Measurements from ENCODE around the gene FBXL2.
"Not testable (repeated sequence)": the region's sequence is repeated elsewhere in the genome, so short reads cannot be mapped to it uniquely, and the experiment has no call there.

The FBXL2 gene

GRCh38 chr3:33424606-33425452 is 147.6 kb downstream of the FBXL2 start:
- no peak for DNase-seq
- Histone ChIP-seq H3K27me3 (replicated peaks; ENCODE audit: control insufficient read depth, insufficient read depth, low read length, poor library complexity, severe bottlenecking) (no peaks in the 10 kb centered on the region), H3K4me3 (ENCODE audit: insufficient read depth, low read depth, low read length, poor library complexity, severe bottlenecking) (no peak overlapping the region), H3K4me1 (ENCODE audit: control insufficient read depth, insufficient read depth, low read length, poor library complexity, severe bottlenecking) (peaks cover 7% of the 10 kb centered on the region), H3K9me3 (ENCODE audit: control insufficient read depth, low read length) (no peaks in the 10 kb centered on the region), H3K27ac (ENCODE audit: insufficient read depth, low read length, poor library complexity, severe bottlenecking) (no peak overlapping the region), H3K36me3 (ENCODE audit: control insufficient read depth, insufficient read depth, low read length) (peaks cover 31% of the 10 kb centered on the region)

DNA sequence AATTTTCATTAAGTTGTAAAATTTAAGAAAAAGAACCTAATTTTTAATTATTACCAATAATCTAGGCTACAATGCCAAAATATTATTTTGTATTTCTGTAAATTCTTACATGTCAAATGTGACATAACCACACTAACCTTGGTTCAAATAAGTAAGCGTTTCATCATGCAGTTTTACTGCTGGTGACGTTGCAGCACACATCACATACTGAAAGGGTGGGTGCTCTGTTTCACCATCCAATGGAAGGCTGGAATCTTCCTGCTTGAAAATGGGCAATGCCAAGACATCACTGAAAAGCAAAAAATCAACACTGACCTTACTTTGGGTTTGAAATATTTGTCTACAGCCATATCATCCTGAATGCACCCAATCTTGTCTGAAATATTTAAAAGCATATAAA is 148.2 kb downstream of the FBXL2 start:
- no peaks in the 10 kb centered on the region for H3K9me3 ChIP-seq (ENCODE audit: control insufficient read depth, low read length)
- DNase-seq, result no peak
- no peak overlapping the region for H3K27ac ChIP-seq (ENCODE audit: insufficient read depth, low read length, poor library complexity, severe bottlenecking)
- H3K36me3 ChIP-seq (ENCODE audit: control insufficient read depth, insufficient read depth, low read length), result peaks cover 29% of the 10 kb centered on the region
- peaks cover 11% of the 10 kb centered on the region for H3K4me1 ChIP-seq (ENCODE audit: control insufficient read depth, insufficient read depth, low read length, poor library complexity, severe bottlenecking)
- H3K4me3 ChIP-seq (ENCODE audit: insufficient read depth, low read depth, low read length, poor library complexity, severe bottlenecking), result no peak overlapping the region
- no peaks in the 10 kb centered on the region for H3K27me3 ChIP-seq (replicated peaks; ENCODE audit: control insufficient read depth, insufficient read depth, low read length, poor library complexity, severe bottlenecking)

- Histone ChIP-seq H3K9me3 (ENCODE audit: control insufficient read depth, low read length) (no peaks in the 10 kb centered on the region), H3K36me3 (ENCODE audit: control insufficient read depth, insufficient read depth, low read length) (peaks cover 27% of the 10 kb centered on the region), H3K27me3 (replicated peaks; ENCODE audit: control insufficient read depth, insufficient read depth, low read length, poor library complexity, severe bottlenecking) (no peaks in the 10 kb centered on the region), H3K4me3 (ENCODE audit: insufficient read depth, low read depth, low read length, poor library complexity, severe bottlenecking) (no peak overlapping the region), H3K27ac (ENCODE audit: insufficient read depth, low read length, poor library complexity, severe bottlenecking) (no peak overlapping the region), H3K4me1 (ENCODE audit: control insufficient read depth, insufficient read depth, low read length, poor library complexity, severe bottlenecking) (peaks cover 11% of the 10 kb centered on the region)
- DNase-seq, result no peak
Observed at GRCh38 chr3:33426068-33426467, 148.8 kb downstream of the FBXL2 start.

DNA sequence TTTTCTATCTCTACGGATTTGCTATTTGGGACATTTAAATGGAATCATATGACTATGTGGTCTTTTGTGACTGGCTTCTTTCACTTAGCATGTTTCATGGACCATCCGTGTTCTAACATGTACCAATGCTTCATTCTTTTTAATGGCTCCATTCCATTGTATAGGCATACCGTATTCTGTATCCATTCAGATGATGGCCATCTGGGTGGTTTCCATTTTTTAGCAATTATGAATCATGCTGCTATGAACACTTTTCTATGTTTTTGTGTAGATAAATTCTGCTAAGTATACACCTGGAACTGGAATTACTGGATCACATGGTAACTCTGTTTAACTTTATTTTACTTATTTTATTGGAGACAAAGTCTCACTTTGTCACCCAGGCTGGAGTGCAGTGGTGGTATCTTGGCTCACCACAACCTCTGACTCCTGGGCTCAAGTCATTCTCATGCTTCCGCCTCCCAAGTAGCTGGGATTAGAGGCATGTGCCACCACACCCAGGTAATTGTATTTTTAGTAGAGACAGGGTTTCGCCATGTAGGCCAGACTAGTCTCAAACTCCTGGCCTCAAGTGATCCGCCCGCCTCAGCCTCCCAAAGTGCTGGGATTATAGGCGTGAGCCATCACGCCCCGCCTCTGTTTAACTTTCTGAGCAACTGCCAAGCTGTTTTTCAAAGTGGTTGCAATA is 149.5 kb downstream of the FBXL2 start:
- Histone ChIP-seq H3K4me3 (ENCODE audit: insufficient read depth, low read depth, low read length, poor library complexity, severe bottlenecking) (no peak overlapping the region), H3K36me3 (ENCODE audit: control insufficient read depth, insufficient read depth, low read length) (peaks cover 24% of the 10 kb centered on the region), H3K27ac (ENCODE audit: insufficient read depth, low read length, poor library complexity, severe bottlenecking) (no peak overlapping the region), H3K9me3 (ENCODE audit: control insufficient read depth, low read length) (no peaks in the 10 kb centered on the region), H3K4me1 (ENCODE audit: control insufficient read depth, insufficient read depth, low read length, poor library complexity, severe bottlenecking) (peaks cover 11% of the 10 kb centered on the region), H3K27me3 (replicated peaks; ENCODE audit: control insufficient read depth, insufficient read depth, low read length, poor library complexity, severe bottlenecking) (no peaks in the 10 kb centered on the region)
- no peak for DNase-seq

DNA sequence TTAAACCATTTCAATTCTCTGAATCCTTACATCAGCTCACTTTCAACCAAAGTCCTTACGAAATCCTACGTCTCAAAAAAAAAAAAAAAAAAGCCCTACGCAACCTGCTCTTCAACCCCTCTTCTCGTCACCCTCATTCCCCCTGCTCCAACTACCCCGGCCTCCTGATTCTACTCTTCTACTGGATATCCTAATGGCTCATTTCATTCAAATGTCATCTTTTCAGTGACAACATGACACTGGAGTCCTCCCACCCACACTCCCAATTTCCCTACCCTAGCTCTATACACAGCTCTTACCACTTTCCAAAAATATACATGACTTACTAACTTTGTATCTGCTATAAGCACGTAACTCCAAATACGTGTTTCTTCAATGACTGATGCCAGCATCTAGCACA is 151.5 kb downstream of the FBXL2 start:
- peaks cover 11% of the 10 kb centered on the region for H3K4me1 ChIP-seq (ENCODE audit: control insufficient read depth, insufficient read depth, low read length, poor library complexity, severe bottlenecking)
- no peak for DNase-seq
- H3K27me3 ChIP-seq (replicated peaks; ENCODE audit: control insufficient read depth, insufficient read depth, low read length, poor library complexity, severe bottlenecking), result no peaks in the 10 kb centered on the region
- no peak overlapping the region for H3K4me3 ChIP-seq (ENCODE audit: insufficient read depth, low read depth, low read length, poor library complexity, severe bottlenecking)
- H3K27ac ChIP-seq (ENCODE audit: insufficient read depth, low read length, poor library complexity, severe bottlenecking), result no peak overlapping the region
- peaks cover 17% of the 10 kb centered on the region for H3K36me3 ChIP-seq (ENCODE audit: control insufficient read depth, insufficient read depth, low read length)
- no peaks in the 10 kb centered on the region for H3K9me3 ChIP-seq (ENCODE audit: control insufficient read depth, low read length)

DNA sequence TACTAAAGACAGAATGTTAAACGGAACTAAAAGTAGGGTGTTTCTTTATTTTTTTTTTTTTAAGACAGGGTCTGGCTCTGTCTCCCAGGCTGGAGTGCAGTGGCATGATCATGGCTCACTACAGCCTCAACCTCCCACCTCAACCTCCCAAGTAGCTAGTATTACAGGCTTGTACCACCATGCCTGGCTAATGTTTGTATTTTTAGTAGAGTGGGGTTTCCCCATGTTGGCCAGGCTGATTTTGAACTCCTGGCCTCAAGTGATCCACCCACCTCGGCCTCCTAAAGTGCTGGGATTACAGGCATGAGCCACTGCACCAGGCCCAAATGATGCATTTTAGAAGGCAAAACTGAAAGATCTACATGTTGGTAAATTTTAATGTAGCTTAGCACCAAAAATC is 152.1 kb downstream of the FBXL2 start:
- DNase-seq; H3K27me3 ChIP-seq (replicated peaks; ENCODE audit: control insufficient read depth, insufficient read depth, low read length, poor library complexity, severe bottlenecking); H3K4me3 ChIP-seq (ENCODE audit: insufficient read depth, low read depth, low read length, poor library complexity, severe bottlenecking); H3K9me3 ChIP-seq (ENCODE audit: control insufficient read depth, low read length); H3K27ac ChIP-seq (ENCODE audit: insufficient read depth, low read length, poor library complexity, severe bottlenecking): not testable (repeated sequence)
- Histone ChIP-seq H3K4me1 (ENCODE audit: control insufficient read depth, insufficient read depth, low read length, poor library complexity, severe bottlenecking) (peaks cover 11% of the 10 kb centered on the region), H3K36me3 (ENCODE audit: control insufficient read depth, insufficient read depth, low read length) (peaks cover 11% of the 10 kb centered on the region)

DNA sequence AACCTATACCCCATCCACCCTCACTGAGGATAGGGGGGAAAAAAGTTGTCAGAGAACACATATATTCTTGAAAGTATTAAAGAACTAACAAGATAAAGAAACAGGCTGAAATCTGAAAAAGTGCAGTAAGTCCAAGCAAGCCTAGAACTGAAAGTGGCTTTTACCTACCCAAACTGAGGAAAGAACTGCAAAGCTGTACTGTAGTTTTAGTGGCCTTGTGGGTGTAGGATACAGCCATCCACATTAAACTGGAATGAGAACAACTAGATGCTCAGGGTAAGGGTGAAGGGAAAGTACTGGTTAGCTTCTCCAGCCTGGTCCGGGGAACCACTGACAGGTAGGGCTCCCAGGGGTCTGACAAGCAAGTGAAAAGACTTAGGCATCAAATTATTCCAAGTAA is 152.8 kb downstream of the FBXL2 start:
- Histone ChIP-seq H3K27ac (ENCODE audit: insufficient read depth, low read length, poor library complexity, severe bottlenecking) (no peak overlapping the region), H3K9me3 (ENCODE audit: control insufficient read depth, low read length) (no peaks in the 10 kb centered on the region), H3K27me3 (replicated peaks; ENCODE audit: control insufficient read depth, insufficient read depth, low read length, poor library complexity, severe bottlenecking) (no peaks in the 10 kb centered on the region), H3K4me1 (ENCODE audit: control insufficient read depth, insufficient read depth, low read length, poor library complexity, severe bottlenecking) (peaks cover 11% of the 10 kb centered on the region), H3K36me3 (ENCODE audit: control insufficient read depth, insufficient read depth, low read length) (peaks cover 5% of the 10 kb centered on the region), H3K4me3 (ENCODE audit: insufficient read depth, low read depth, low read length, poor library complexity, severe bottlenecking) (no peak overlapping the region)
- no peak for DNase-seq

- H3K36me3 ChIP-seq (ENCODE audit: control insufficient read depth, insufficient read depth, low read length), result peaks cover under 1% of the 10 kb centered on the region
- H3K4me3 ChIP-seq (ENCODE audit: insufficient read depth, low read depth, low read length, poor library complexity, severe bottlenecking), result no peak overlapping the region
- no peak for DNase-seq
- peaks cover 14% of the 10 kb centered on the region for H3K4me1 ChIP-seq (ENCODE audit: control insufficient read depth, insufficient read depth, low read length, poor library complexity, severe bottlenecking)
- H3K27ac ChIP-seq (ENCODE audit: insufficient read depth, low read length, poor library complexity, severe bottlenecking), result no peak overlapping the region
- H3K27me3 ChIP-seq (replicated peaks; ENCODE audit: control insufficient read depth, insufficient read depth, low read length, poor library complexity, severe bottlenecking), result no peaks in the 10 kb centered on the region
- no peaks in the 10 kb centered on the region for H3K9me3 ChIP-seq (ENCODE audit: control insufficient read depth, low read length)
Observed at GRCh38 chr3:33430571-33430970, 153.3 kb downstream of the FBXL2 start.

- peaks cover 27% of the 10 kb centered on the region for H3K4me1 ChIP-seq (ENCODE audit: control insufficient read depth, insufficient read depth, low read length, poor library complexity, severe bottlenecking)
- H3K4me3 ChIP-seq (ENCODE audit: insufficient read depth, low read depth, low read length, poor library complexity, severe bottlenecking), result no peak overlapping the region
- H3K36me3 ChIP-seq (ENCODE audit: control insufficient read depth, insufficient read depth, low read length), result no peaks in the 10 kb centered on the region
- H3K27ac ChIP-seq (ENCODE audit: insufficient read depth, low read length, poor library complexity, severe bottlenecking), result no peak overlapping the region
- H3K9me3 ChIP-seq (ENCODE audit: control insufficient read depth, low read length), result no peaks in the 10 kb centered on the region
- H3K27me3 ChIP-seq (replicated peaks; ENCODE audit: control insufficient read depth, insufficient read depth, low read length, poor library complexity, severe bottlenecking), result no peaks in the 10 kb centered on the region
- no peak for DNase-seq
Observed at GRCh38 chr3:33433843-33434242, 156.6 kb downstream of the FBXL2 start.

All from effector memory CD4-positive, alpha-beta T cell (primary cell).